ENCODE measurements around the gene ARID3A. TPM values are rescaled to one million over a fixed set of nuclear protein-coding genes. Genes with fewer than 3 reads are reported as not detected.
A peak's percentile ranks its signal among the peaks of the same experiment; 100 is the strongest.

ARID3A gene
- total and polyA plus RNA-seq, 2 of the 13 experiments (the other 11 are each of a cell fraction or from before 2014, with no cell fraction given): 71.3 to 77.9 TPM

GRCh38 chr19:984165-984967 is 58.5 kb downstream of the ARID3A start, which contains the start of gene WDR18 (continued):
- TF ChIP-seq ZBTB44 (CRISPR knock-in tag; IDR thresholded peaks at IDR 0.05): peak; percentile 52; the same call in 1 of the 2 replicates
- peak; percentile 82; the same call in 1 of the 2 replicates for TF ChIP-seq ZNF160 (CRISPR knock-in tag; IDR thresholded peaks at IDR 0.05)
- TF ChIP-seq ZNF572 (CRISPR knock-in tag; IDR thresholded peaks at IDR 0.05): no peak
- peak; percentile 81; the same call in 1 of the 2 replicates for TF ChIP-seq ZGPAT (CRISPR knock-in tag; IDR thresholded peaks at IDR 0.05)
- TF ChIP-seq ZNF781 (CRISPR knock-in tag; IDR thresholded peaks at IDR 0.05; ENCODE audit: borderline replicate concordance, not compliant biosample characterization): no peak
- TF ChIP-seq ZFP36L1 (CRISPR knock-in tag; IDR thresholded peaks at IDR 0.05): no peak
- no peak for TF ChIP-seq HMG20B (CRISPR knock-in tag; conservative IDR thresholded peaks at IDR 0.05)
- no peak for TF ChIP-seq SMC3 (IDR thresholded peaks at IDR 0.05; ENCODE audit: low read length)
- no peak for TF ChIP-seq NAIF1 (CRISPR knock-in tag; IDR thresholded peaks at IDR 0.05; ENCODE audit: borderline replicate concordance)
- TF ChIP-seq CSRNP2 (CRISPR knock-in tag; conservative IDR thresholded peaks at IDR 0.05; ENCODE audit: low read depth): no peak
- TF ChIP-seq JUND (CRISPR knock-in tag; IDR thresholded peaks at IDR 0.05): no peak
- TF ChIP-seq BRCA1 (CRISPR knock-in tag; IDR thresholded peaks at IDR 0.05): no peak
- TF ChIP-seq DMAP1 (CRISPR knock-in tag; IDR thresholded peaks at IDR 0.05): peak; percentile 83
- TF ChIP-seq HIVEP1 (CRISPR knock-in tag; IDR thresholded peaks at IDR 0.05): no peak
- no peak for TF ChIP-seq PRDM4 (CRISPR knock-in tag; IDR thresholded peaks at IDR 0.05; ENCODE audit: borderline replicate concordance)
- peak; percentile 61; the same call in 1 of the 2 replicates for TF ChIP-seq ZNF142 (CRISPR knock-in tag; IDR thresholded peaks at IDR 0.05)

All from HepG2 (cell line).